HG03175 (cell line): ENCODE results near the gene RTL10.

Experiments used
- ATAC-seq: cut with Tn5 transposase; IDR thresholded peaks from one replicate; pipeline ENCODE4 v1.9.1; 2021; ENCODE audit warnings: mild to moderate bottlenecking, moderate library complexity; ENCODE audit not compliant: unreplicated experiment

The RTL10 gene

DNA sequence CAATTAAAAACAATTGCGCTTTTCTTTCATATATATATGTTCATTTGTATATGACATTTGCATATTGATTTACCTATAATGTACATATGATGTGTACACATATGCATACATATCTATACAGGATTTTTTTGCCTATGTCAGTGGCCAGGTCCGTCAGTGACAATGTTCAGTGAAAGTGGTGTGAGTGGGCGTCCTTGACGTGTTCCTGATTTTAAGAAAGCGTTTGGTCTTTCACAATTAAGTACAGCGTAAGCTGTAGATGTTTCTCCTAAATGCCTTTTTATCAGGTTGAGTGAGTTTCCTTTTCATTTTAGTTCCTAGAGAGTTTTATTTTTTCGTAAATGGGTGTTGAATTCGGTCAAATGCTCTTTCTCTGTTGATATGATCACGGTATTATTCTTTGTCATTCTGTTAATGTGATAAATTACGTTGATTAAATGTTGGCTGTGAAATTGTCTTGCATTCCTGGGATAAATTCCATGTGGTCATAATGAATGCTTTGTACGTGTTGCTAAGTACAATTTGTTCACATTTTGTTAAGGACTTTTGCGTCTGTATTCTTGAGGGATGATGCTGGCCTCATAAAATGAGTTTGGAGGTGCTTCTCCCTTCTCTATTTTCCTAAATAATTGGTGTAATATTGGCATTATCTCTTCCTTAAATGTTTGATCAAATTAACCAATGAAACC is 10.6 kb upstream of the RTL10 start:
- ATAC-seq = no peak

DNA sequence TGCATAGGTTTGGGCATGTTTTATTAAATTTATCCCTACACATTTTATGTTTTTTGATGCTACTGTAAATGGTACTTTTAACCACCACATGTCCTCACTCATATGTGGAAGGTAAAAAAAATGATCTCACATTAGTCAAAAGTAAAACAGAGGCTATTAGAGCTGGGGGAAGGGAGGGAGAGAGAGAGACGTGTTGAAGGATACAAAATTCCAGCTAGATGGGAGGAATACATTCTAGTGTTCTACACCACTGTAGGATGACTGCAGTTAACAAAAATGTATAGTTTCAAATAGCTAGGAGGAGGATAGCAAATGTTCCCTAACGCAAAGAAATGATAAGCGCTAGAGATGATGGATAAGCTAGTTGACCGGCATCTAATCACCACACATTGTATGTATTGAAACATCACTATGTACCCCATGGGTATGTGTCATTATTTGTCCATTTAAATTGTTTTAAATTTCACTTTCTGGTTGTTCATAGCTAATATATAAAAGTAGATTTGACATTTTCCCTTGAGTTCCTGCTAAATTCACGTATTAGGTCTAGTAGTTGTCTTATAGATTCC is 9.9 kb upstream of the RTL10 start:
- no peak for ATAC-seq

DNA sequence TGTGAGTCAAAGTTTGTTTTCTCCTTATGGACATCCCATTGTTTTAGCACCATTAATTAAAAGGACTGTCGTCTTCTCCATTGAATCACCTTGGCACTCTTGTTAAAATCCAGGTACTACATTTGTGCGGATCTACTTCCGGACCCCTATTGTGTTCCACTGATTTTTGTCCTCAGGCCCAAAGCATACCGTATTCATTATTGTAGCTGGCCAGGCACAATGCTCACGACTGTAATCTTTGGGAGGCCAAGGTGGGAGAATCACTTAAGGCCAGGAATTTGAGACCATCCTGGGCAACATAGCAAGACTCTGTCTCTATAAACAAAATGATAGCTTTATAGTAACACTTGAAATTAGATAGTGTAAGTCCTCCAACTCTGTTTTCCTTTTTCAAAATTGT is 8.9 kb upstream of the RTL10 start:
- ATAC-seq = no peak

DNA sequence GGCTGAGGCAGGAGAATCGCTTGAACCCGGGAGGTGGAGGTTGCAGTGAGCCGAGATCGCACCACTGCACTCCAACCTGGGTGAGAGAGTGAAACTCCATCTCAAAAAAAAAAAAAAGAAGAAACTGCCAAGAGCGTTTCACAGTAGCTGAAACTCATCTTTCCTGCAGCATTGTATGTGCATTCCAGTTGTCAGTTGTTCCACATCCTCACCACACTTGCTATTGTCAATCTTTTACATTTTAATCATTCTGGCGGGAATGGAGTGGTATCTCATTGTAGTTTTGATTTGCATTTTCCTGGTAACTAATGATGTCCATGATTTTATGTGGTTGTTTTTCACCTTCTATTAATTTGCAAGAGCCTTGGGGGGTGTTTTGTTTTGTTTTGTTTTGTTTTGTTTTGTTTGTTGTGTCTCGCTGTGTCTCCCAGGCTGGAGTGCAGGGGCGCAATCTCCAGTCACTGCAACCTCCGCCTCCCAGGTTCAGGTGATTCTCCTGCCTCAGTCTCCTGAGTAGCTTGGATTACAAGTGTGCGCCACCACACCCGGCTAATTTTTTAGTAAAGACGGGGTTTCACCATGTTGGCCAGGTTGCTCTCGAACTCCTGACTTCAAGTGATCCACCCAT is 8.1 kb upstream of the RTL10 start:
- no peak for ATAC-seq

DNA sequence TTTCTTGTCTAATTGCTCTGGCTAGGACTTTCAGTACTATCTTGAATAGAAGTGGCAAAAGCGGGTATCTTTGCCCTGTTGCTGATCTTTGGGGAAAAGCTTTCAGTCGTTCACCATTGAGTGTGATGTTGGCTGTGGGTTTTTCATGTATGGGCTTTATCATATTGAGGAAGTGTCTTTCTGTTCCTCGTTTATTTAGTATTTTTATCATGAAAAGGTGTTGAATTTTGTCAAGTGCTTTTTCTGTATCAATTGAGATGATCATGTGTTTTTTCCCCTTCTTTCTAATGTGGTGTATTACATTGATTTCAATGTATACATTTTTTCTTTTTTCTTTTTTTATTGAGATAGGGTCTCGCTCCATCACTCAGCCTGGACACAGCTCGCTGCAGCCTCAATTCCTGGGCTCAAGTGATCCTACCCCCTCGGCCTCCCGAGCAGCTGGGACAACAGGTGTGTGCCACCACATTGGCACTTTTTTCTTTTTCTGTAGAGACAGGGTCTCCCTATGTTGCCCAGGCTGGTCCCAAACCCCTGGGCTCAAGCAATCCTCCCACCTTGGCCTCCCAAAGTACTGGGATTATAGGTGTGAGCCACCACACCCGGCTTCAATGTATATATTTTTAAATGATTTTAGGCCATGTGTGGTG is 5.3 kb upstream of the RTL10 start:
- ATAC-seq = no peak

DNA sequence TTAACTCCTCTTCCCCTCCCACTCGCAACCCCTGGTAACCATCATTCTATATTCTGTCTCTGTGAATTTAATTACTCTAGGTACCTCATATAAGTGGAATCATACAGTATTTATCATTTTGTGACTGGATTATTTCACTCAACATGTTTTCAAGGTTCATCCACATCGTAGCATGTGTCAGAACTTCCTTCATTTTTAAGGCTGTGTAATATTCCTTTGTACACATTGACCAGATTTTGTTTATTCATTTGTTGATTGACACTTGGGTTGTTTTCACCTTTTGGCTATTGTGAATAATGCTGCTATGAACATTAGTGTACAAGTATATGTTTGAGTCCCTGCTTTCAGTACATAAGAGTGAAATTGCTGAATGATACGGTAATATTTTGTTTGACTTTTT is 2.7 kb upstream of the RTL10 start:
- no peak for ATAC-seq

DNA sequence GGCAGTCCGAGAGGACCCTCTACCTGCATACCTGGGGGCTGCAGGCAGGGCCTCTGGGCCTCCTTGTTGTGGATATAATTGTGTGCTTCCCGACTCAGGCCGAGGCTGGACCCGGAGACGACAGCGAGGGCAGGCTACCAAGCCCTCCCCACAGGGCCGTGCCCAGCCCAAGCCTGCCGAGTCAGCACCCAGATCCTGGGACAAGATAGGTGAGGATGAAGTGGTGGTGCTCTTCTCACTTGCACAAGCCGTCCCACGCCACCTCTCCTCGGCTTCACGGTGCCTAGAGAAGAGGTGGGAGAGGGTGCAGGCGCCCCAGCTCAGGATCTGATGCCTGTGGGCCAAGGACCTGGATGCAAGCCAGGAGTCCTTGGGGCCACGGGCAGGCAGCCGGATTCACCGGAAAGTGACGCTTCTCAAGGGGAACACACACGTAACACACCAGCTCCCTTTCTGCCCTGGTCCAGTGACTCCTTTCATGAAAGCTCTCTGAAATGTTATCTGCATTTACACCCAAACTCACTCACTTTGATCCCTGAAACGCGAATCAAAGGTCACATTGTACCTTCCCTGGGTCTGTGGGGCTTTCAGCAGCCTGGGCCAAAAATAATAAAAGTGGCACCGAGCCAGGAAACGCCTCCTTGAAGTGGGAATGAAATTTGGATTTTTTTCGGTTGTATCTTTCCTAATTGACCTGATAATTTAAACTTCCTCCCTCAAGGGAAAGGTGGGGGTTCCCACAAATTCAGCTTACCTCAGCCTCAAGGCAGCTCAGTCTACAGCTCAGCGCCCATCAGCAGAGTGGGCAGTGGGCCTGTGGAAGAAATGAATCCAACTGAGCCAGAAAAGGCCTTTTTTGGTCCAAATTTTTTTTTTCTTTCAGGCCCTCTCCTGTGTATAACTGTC is 1.1 kb upstream of the RTL10 start:
- peak; percentile 20 for ATAC-seq

DNA sequence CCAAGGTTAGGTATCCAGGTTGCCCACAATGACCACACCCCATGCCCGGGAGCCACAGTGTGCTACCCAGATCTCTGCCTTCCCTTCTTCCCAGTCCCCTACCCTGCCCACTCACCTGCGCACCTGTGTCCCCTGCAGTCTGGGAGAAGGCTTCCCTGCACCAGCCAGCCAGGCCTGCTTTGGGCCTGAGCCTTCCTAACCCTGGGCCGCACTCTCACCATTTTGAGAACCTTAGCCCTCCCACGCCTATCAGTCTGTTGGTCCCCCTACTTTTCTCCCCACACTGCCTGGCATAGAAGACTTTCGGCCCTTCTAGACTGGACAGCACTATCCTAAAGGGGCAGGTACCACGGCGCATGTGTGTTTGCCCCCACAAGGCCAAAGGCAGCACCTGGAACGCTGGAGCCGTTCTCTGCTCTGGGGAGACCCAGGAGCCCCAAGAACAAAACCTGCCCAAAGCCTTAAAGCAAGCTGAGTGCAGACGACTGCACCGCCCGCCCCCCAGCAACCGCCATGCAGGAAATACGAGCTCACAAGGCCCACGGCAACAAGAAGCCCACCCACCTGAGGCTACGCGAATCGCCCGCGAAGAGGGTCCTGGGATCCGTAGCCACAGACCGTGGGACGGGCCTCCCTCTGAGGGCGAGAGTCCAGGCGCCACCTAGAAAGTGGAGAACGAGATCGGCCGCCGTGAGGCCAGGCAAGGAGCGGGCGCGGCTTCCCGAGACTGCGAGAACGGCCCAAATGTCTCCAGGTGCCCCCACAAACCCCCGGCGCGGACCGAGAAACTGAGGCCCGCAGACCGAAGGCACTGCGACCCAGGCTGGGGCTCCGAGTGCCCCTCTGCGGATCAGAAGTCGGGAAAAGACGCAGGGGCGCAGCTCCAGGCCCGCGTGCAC is 546 bp downstream of the RTL10 start:
- peak; percentile 11 for ATAC-seq

DNA sequence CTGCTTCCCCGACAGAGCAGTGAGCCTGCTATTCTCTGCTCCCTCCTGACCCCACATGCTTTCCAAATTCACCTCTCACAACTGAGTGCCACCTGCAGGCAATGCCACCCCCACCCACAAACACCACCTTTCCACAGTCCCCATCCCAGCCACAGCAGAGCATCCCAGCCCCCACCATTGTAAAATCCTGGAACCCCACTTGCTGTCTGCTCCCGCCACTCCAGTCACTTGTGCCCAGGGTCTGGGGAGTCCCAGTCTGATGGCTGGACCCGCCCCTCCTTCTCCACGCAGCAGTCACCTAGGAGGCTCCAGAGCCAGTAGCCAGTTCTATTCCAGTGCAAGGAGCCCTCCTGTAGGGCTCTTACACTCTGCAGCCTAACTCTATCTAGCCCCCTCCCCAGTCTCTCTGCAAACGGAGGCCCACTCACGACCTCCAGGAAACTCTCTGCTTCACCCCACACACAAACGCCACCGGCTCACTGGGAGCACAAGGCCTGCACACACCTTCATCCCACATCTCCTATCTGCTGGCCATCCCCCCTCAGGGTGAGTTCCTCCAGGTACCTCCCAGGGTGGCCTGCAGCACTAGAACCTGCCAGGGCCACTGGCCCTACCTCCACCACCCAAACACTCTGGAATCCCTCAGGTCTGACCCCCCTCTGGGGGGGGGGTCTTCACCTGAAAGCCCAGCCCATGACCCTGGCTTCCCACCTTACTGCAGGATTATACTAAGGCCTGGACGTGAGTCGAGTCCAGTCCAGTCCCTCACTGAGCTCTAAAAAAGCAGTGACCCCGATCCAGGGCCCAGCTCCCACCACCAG is 1.4 kb downstream of the RTL10 start:
- no peak for ATAC-seq

DNA sequence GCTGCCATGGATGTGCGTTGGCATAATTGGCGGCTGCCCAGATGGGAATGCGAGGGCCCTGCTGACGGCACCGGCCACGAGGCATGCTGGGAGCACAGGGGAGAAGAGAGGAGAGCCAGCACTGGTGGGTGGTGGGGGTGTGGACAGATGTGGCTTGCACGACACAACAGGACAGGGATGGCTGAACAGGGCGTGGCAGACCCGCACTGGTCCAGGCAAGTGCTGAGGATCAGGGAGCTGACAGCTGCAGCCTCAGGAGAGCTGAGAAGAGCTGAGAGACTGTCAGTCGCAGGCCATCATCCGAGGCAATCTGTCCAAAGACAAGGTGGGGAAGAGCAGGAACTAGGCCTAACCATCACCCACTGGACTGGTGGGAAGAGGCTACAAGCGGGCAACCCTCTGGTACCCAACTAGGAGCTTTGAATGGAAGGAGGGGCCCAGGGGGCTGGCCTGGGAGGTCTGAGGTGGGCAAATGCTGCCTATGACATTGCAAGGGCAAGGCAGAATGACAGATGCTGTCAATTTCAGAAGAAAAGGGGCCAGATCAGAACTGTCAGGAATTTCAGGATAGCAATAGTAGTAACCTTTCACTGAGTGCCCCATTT is 2.4 kb downstream of the RTL10 start:
- no peak for ATAC-seq

DNA sequence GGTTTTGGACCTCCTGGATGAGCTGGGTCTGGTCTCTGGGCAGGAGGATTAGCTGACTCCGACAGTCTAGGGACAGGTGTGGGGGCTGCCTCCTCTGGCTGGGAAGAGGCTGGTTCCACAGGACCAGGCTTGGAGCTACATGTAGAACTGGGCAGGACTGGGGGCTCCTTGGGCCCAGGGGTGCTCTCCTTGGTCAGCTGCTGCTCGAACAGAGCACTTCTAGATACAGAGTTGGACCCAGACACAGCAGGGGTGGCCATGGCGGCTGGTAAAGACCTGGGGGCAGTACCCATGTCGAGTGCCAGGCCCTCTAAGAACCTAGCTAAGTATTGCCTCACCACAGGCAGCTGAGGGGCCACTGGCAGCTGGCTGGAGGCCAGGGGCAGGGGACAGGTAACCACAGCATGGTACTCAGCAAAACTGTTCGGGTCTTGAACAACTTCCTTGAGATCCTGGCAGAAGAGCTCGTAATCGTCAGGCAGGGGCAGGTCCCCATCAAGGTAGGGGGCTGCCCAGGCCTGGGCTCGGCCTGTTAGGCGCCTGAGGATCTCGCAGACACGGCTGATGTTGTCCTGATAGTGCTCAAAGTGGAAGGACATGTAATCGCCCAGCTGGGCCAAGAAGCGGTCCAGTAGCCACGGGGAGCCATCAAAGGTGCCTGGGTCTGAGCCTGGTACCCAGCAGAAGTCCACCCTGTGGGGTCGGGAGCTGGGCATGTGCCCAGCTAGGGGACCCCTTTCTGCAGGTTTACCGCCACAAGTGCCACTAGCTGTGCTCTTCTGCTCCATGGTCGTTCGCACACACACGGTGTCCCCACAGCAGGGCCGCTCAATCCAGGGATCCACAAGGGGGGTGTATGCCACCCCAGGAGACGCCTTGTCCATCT is 3.1 kb downstream of the RTL10 start:
- no peak for ATAC-seq

DNA sequence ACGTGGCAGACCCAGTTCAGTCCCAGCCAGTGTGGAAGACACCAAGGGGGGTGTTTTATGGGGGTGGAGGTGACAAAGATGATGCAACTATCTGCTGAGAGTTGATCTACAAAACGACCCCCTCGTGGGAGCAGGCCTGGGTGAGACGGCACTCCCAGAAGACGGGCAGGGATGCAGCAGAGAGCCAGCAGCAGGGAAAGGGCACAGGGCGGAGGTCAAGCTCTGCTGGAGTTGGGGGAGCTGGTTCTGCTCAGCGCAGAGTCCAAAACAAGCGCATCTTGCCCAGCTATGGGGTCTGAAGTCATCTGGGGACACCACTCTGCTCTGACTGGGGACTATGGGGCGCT is 3.9 kb downstream of the RTL10 start:
- no peak for ATAC-seq

DNA sequence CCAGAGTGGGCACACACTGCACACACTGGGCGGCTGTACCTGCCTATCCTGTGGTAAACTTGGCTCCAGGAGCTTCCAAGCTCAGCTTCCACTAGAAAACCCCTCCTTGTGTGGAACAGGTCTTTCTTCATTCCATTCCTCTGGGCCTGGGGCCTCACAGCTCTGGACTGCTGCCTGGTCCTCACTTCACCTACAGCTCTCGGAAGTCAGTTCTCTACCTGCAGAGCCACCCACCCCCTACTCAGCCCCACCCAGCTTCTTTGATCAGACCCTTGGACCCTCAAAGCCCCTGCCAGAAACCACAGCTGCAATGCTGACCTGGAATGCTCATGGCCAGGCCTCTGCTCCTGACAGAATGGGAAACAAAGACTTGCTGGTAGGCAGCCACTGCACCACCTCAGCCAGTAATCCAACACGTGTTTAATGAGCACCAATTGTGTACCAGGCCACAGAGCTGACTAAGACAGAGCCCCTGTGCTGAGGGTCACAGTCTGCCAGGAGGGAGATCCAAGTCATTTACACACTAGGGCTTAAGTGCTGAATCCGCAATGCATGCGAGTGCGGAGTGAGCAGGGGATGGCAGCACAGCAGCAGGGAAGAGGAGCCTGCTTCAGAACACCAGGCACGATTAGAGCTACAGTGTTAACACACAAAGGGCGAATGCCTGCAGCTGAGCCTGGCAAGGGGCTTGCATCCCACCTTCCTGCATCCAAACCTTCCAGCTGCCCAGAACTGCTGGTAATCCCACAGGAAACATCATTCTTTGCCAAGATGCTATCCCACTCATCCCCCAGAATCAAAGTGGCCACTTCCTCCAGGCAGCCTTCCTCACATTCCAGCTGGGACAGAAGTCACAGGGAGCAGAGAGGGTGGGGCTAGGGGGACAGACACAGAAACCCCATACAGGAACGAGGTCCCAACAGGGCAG is 4.6 kb downstream of the RTL10 start:
- ATAC-seq = no peak

DNA sequence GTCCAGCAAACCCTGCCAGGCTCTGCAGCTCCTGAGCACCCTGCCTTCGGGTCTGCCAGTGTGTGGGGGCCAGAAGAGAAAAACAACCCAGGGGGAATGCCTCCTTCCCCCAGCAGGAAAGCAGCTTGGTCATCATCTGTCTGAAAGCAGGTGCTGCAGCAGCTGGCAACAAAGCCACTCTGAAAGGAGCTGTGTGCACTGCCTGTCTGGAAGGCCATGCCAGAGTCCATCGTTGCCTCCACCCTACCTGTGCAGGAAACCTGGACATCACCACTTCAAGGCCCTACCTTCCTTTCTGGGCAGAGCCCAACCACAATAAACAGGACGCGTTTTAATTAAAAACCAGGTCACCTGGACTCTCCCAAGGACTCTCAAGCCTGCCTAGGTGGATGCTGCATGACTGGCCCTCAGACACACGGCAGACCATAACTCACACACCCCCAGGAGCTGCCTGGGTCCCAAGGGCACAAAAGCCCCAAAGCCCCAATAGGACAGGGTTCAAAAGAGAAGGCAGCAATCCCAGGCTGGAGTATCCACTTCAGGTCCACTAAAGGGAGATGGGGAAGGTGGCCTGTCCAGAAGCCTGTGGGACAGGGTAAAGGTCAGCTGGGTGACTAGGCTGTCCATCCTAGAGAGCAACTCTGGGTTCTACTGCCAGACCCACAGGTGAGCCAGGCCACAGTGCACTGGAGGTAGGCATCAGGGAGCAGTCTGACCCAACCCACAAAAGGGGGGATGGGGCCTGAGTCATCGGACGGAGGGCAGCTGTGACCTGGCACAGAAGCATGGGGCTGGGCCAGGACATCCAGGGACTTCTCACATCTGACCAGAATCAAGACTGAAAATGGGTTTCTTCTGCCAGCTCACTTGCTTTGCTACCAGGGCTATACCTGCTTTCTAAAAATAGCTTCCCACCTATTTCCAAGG is 6.1 kb downstream of the RTL10 start:
- ATAC-seq = no peak

DNA sequence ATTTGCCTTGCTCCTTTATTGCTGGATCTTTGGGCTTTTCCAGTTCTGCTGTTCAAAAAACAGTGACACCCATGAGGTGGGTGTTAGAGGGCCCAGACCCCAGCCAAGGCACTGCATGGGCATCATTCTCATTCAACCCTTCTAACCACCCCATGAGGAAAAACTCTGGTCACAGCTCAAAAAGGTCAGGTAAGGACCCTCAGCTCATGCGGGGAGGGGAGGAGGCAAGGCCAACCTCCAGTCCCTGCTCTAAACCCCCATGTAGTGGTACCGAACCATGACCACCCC is 7.4 kb downstream of the RTL10 start:
- no peak for ATAC-seq
